Kidney epithelial cell (primary cell): Measurements from ENCODE around the gene SEMA5A. TPM values are rescaled to one million over a fixed set of nuclear protein-coding genes. Genes with fewer than 3 reads are reported as not detected.

Experiments
- DNase-seq: peaks from one replicate; pipeline ENCODE4 v3.0.0-alpha.2; 2010; ENCODE audit warnings: low read depth
- H3K27me3 ChIP-seq: 2 replicates; pipeline ENCODE4 v1.6.0; 2011; ENCODE audit warnings: low read length; ENCODE audit not compliant: control insufficient read depth, insufficient read depth
- H3K36me3 ChIP-seq: 2 replicates; pipeline ENCODE4 v1.5.1; 2011; ENCODE audit warnings: low read length; ENCODE audit not compliant: control insufficient read depth, insufficient read depth
- H3K4me3 ChIP-seq: 2 replicates; pipeline ENCODE4 v1.5.1; 2011; ENCODE audit warnings: low read depth, mild to moderate bottlenecking, control low read depth, low read length
- total RNA-seq: library from RNA; depleted of rRNA; stranded (reverse); fragments of >200 nt; gene quantifications from 2 replicates; pipeline ENCODE4 v1.2.3, GENCODE V29; 2015
- TF ChIP-seq, protein P1 (sequence below): IDR thresholded peaks from 2 replicates; pipeline ENCODE4 v1.5.1; 2011; ENCODE audit warnings: mild to moderate bottlenecking, moderate library complexity, low read length, control low read depth, inconsistent platforms; ENCODE audit not compliant: insufficient read depth, poor library complexity, severe bottlenecking

The SEMA5A gene
- total RNA-seq, 1 donor from 2014 or later: 4.7 TPM

DNA sequence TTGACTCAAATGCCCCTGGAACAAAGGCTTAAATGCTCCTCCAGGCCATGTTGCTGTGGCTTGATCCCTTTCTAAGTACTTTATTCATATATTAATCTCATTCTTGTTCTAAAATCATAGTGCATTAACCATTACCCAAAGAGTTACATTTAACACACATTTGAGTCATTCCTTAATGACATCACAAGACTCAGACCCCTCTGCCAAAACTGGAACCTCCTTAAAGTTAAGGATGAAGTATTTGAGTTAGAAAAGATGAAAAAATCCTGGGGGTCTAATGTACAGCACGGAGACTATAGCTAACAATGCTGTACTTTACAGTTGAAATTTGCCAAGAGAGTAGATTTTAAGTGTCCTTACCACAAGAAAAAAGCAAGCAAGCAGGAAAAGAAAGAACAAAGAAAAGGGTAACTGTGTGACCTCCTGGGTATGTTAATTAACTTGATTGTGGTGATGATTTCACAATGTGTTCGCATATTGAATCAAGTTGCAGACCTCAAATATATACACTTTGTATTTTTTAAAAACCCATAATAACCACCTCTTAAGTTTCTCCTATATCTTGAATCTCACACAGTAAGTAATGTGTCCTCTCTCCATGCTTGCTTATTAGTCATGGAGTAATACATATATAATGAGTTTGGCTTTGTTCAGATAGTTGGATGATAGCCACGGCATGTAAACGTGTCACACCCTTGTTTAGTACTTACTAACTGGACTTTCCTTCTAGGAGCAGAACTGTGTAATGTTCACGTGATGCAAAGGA lies 376.9 kb downstream of the SEMA5A start:
- TF ChIP-seq, protein P1, sequence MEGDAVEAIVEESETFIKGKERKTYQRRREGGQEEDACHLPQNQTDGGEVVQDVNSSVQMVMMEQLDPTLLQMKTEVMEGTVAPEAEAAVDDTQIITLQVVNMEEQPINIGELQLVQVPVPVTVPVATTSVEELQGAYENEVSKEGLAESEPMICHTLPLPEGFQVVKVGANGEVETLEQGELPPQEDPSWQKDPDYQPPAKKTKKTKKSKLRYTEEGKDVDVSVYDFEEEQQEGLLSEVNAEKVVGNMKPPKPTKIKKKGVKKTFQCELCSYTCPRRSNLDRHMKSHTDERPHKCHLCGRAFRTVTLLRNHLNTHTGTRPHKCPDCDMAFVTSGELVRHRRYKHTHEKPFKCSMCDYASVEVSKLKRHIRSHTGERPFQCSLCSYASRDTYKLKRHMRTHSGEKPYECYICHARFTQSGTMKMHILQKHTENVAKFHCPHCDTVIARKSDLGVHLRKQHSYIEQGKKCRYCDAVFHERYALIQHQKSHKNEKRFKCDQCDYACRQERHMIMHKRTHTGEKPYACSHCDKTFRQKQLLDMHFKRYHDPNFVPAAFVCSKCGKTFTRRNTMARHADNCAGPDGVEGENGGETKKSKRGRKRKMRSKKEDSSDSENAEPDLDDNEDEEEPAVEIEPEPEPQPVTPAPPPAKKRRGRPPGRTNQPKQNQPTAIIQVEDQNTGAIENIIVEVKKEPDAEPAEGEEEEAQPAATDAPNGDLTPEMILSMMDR: no peak
- no peaks in the 10 kb centered on the region for H3K36me3 ChIP-seq
- H3K4me3 ChIP-seq: no peak overlapping the region
- no peaks in the 10 kb centered on the region for H3K27me3 ChIP-seq
- no peak for DNase-seq

DNA sequence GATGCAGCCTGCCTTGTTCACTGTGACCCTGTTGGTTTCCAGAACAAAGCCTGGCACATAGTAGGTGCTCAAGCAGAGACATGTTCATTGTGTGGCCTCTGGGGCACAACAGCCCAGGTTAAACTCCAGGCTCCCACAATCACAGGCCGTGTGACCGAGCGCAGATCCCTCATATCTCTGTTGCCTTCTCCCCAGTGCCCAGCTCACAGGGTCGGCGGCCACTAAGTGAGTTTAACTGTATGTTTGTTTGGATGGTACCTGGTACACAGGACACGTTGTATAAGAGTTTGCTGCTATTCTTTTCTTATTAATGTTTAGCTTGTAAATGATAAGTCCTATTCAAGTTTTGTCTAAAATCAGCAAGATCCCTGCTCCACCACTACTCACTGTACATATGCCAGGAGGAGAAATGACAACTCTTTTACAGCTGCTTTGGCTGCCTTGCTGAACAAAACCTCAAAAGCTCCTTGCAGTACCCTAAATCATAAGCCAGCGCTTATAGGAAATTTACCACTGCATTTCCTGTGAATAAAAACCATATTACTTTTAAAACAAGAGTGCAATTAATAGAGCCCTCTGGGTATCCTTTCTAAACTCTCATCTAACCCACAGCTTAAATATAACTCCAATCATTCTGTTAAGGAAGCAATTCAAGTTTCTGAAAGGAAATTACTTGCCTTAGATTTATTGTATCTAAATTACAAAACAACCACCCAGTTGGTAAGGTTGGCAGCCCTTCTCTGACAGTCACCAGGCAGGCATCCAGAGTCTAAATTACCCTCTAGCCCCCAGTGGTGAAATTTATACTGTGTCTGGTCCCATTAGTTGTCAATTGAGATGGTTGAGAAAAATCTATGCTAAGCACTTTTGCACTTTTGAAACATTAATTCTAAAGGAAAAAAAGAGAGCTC lies 379.4 kb downstream of the SEMA5A start:
- no peak for DNase-seq
- no peak overlapping the region for H3K4me3 ChIP-seq

DNA sequence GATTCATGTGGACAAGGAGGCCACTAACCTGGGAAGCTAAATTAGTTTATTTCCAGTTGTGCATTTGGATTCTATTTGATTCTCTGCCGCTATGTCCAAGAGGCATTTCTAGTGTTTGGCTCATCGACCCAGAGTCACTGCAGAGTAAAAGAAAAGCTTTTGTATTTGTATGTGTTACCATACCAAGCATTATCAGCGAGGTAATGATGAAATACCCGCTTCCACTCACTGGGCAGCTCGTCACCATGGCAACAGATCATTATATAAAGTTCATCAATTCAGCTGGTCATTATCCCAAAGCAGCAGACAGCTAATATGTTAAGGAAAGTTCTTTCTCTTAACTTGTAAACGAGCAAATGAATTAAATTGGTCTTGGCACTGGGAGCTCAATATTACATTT lies 380.3 kb downstream of the SEMA5A start:
- H3K36me3 ChIP-seq: no peaks in the 10 kb centered on the region
- TF ChIP-seq, protein P1: no peak
- DNase-seq: no peak

More for the DNA sequence above, 379.4 kb downstream of the SEMA5A start:
- Histone ChIP-seq H3K27me3 (no peaks in the 10 kb centered on the region), H3K36me3 (no peaks in the 10 kb centered on the region)
- TF ChIP-seq, protein P1: peak; percentile 4

DNA sequence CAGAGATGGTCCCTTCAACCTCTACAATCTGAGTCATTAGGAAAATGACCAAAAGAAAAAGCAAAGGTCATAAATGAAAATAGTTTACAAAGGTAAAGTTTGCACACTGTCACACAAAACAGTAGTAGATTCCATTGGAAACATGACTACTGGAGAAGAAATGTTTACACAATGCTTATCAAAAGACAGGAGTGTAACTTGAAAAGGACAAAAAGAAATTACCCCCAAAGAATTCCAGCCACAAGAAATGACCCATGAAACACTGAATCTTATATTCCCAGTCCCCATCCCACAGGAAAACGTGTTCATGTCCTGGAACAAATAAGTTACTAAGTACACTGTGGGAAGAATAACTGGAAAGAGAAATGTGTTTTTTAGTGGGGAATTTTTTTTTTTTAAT lies 385.1 kb downstream of the SEMA5A start:
- Histone ChIP-seq H3K4me3 (no peak overlapping the region), H3K27me3 (no peaks in the 10 kb centered on the region), H3K36me3 (no peaks in the 10 kb centered on the region)
- peak; percentile 39 for DNase-seq
- TF ChIP-seq, protein P1: no peak

More for the DNA sequence above, 380.3 kb downstream of the SEMA5A start:
- Histone ChIP-seq H3K4me3 (no peak overlapping the region), H3K27me3 (no peaks in the 10 kb centered on the region)

DNA sequence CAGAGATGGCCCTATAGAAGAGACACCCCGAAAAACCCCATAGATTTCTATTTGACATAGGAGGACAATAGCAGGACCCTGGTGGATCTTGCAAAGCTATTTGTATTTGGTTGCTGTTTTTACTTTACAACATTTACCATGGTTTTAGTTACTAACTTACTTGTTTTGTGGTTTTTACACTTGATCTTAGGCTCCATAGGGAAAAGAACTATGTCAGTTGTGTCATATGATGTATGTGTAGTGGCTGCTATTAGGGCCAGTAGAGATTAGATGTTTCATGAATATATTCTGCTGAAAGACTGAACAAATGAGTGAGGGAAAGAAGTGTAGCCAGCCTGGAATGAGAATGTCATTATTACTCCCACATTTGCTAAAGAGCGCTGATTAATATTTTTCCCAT lies 388.1 kb downstream of the SEMA5A start:
- DNase-seq: no peak
- Histone ChIP-seq H3K4me3 (no peak overlapping the region), H3K27me3 (no peaks in the 10 kb centered on the region), H3K36me3 (no peaks in the 10 kb centered on the region)
- TF ChIP-seq, protein P1: no peak
